ENCODE measurements around the gene PKD1L1.

- no peak for TF ChIP-seq POLR2AphosphoS5 (IDR thresholded peaks at IDR 0.05)
- TF ChIP-seq, protein P1, sequence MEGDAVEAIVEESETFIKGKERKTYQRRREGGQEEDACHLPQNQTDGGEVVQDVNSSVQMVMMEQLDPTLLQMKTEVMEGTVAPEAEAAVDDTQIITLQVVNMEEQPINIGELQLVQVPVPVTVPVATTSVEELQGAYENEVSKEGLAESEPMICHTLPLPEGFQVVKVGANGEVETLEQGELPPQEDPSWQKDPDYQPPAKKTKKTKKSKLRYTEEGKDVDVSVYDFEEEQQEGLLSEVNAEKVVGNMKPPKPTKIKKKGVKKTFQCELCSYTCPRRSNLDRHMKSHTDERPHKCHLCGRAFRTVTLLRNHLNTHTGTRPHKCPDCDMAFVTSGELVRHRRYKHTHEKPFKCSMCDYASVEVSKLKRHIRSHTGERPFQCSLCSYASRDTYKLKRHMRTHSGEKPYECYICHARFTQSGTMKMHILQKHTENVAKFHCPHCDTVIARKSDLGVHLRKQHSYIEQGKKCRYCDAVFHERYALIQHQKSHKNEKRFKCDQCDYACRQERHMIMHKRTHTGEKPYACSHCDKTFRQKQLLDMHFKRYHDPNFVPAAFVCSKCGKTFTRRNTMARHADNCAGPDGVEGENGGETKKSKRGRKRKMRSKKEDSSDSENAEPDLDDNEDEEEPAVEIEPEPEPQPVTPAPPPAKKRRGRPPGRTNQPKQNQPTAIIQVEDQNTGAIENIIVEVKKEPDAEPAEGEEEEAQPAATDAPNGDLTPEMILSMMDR (IDR thresholded peaks at IDR 0.05) = no peak
Observed at GRCh38 chr7:47967123-47967522, 18.9 kb upstream of the PKD1L1 start.

Data from transverse colon (tissue), 4 donors.